ENCODE results near the gene AEN.

Gene AEN

DNA sequence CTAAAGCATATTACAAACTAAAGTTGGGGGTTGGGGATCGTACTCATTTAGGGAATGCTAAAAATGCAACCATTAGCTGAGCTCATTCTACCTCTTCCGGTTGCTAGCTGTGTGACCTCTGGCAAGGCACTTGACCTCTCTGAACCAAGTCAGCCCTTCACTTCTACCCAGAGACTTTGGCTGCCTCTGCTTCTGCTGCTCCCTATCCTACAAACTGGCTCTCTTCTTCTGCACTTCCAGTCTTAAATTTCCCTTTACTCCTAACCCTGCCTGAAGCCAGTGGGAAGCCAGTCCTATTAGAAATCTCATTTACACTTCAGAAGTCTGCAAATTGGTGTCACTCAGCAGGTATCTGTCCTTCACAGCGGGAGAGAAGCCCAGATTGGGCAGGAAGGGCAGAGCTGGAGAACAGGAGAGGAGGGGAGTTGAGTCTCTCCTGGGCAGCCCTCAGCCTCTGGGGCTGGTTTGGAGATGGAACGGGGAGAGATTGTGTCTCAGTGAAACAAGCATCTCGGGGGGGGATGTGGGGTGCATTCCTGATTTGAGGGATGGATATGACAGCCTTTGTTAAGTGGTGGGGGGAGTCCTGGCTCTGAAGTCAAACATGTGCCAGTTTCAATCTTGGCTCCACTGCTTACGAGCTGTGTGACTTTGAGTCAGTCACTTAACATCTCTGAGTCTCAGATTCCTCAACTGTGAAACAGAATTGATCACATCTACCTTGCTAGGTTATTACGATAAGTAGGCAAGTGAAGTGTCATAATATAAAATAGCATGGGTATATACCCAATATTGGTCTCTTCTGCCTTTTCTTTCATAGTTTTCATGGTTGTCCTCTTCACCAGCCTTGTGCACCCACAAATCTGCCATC lies 7.8 kb upstream of the AEN start:
- no peak for DNase-seq (ENCODE audit: low read depth)

DNA sequence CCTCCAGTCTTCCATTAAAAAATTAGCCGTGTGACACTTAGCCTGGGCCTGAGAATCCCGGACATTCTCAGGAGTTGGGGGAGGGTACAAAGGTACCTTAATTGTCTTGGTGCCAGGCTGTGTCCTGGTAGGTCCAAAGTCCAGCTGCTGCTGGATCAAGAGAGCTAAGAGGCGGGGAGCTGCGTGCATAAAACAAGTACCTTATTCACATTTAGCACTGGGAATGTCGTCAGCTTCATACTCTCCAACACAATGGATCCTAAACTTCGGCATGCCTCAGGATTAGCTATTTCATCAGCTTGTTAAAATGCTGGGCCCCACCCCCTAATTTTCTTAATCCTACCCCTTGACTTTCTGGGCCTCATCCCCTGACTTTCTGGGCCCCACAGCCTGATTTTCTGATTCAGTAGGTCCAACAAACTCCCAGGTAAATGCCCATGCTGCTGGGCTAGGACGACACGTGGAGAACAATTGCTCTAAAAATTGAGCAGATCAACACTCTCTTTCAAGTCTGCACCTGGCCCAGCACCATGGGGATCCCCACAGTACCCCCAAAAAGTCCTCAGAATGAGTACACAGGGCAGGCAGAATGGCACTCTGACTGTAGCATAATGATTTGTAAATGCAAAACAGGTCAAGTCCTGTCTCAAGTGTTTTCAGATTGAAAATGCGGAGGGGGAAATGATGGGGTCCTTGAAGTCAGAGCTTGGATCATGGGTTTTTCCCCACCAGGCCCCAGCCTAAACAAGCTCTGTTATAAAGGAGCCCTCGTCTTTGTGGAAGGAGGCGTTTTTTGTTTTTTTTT lies 5.6 kb upstream of the AEN start:
- no peak for DNase-seq (ENCODE audit: low read depth)

DNA sequence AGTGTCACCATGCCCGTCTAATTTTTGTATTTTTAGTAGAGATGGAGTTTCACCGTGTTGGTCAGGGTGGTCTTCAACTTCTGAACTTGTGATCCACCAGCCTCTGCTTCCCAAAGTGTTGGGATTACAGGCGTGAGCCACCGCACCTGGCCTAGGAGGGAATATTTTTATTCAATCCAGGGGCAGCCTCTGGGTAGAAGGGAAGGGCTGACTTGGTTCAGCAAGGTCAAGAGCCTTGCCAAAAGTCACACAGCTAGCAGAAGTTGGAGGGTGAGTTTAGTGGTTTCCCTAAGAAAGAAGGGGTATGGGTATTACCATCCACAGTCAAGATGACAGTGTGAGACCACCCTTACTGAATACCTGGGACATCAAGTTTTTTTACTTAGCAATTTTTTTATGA lies 4.9 kb upstream of the AEN start:
- DNase-seq (ENCODE audit: low read depth), result no peak

DNA sequence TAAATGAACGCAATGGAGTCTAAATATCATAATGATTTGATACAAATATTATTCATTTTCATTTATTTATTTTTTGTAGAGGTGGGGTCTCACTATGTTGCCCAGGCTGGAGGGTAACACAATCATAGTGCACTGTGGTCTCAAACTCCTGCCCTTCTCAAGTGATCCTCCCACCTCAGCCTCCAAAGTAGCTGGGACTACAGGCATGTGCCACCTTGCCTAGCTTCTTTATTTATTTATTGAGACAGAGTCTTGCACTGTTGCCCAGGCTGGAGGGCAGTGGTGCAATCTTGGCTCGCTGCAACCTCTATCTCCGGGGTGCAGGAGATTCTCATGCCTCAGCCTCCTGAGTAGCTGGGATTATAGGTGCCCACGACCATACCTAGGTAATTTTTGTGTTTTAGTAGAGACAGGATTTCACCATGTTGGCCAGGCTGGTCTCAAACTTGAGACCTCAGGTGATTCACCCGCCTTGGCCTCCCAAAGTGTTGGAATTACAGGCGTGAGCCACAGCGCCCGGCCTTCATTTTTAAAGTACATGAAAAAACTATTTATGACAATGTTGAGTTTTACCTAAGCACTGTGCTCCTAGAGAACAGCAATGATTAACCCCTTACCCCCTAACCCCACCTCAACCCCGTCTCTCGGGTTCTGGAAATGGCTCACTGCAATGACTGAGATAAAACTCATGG lies 4.0 kb upstream of the AEN start:
- DNase-seq (ENCODE audit: low read depth), result no peak

DNA sequence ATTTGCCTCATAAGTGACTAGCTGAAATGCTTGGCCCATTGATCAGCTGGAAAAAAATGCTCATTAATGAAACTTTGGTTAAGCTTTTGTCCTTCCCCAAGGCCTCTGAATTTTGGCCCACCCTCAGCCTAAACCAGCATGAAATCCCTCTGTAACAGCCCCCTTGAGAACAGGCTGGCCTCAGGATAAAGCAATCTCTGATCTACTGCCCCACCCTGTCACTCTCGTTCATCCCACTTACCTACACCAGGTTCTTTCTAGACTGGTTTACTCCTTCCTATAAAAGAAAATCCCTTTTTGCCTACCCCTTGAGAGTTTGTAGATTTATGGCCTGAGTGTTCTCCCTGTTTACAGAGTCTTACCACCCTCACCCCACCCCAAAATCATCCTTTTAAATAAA lies 3.4 kb upstream of the AEN start:
- DNase-seq (ENCODE audit: low read depth), result no peak

DNA sequence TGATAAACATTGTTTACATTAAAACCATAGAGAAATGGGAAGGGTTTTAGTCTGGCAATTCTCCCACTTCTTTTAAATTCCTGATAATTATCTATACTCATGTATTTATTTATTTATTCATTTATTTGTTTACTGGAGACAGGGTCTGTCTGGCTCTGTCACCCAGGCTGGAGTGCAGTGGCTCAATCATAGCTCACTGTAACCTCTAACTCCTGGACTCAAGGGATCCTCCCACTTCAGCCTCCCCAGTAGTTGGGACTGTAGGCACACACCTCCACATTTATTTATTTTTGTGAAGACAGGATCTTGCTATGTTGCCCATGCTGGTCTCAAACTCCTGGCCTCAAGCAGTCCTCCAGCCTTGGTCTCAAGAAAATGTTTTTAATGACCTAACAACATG lies 2.5 kb upstream of the AEN start:
- DNase-seq (ENCODE audit: low read depth), result no peak

DNA sequence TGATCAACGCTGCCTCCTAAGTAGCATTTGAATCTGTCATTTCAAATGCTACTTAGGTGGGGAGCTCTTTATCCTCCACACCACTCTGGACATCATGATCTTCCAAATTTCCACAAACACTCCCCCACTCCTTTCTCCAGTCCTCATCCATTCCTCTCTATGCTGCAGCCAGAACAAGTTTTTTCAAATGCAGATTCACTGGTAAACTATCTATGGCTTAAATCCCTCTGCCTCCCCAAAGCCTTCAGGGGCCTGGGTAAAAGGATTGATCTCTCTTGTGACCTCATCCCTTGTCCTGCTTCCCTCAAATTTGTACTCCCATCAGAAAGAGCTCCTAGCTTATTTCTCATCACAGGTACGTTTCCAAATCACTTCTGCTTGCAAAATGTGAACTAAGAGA lies 1.3 kb upstream of the AEN start:
- DNase-seq (ENCODE audit: low read depth), result no peak

DNA sequence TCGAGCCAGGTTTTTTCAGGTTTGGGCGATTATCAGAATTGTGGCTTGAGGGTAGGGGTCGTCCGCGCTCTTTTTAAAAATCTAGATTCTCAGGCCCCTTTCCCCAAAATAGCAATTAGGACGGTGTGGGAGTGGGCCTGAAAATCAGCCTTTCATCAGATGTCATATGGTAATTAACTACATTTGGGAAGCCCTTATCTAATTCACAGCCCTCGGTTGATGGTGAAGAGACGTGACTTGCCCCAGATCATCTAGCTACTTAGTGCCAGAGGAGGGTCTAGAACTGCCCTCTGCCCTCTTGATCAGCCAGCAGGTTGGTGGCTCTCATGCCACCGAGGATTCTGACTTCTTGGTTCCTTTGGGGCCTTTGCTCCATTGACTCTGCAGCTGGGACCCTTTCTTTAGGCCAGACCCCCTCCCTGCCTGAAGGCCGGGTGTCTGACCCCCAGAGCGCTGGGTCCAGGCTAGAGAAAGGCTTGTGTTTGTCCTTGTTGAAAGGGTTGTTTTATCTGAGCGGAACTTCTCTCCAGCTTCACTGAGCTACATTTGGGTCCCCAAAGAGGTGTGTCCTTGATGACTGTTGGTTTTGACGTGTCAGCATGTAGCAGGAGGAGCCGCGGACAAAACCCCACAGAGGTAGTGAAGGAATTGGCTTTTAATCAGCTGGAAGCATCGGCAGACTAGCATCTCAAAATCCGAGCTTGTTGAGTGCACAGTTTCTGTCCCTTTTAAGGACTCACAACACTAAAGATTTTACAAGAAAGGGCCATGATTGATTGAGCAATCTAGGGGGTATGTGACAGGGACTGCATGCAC lies 857 bp downstream of the AEN start:
- peak; percentile 41 for DNase-seq (ENCODE audit: low read depth)

DNA sequence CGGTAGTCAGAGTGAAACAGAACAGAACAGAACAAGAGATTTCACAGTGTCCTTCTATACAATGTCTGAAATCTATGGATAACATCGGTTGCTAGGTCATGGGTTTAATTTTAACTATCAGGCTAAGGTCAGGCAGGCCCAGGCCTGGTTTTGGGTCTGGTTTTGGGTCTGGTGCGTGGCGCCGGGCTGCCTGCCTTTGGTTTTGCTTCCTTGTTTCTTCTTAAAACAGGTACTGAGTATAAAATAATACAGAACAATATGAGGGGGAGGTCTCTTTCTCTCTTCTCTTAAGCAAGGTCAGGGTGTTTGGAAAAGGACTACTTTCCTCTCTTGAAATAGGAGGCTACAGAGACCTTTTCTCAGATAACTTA lies 1.4 kb downstream of the AEN start:
- no peak for DNase-seq (ENCODE audit: low read depth)

DNA sequence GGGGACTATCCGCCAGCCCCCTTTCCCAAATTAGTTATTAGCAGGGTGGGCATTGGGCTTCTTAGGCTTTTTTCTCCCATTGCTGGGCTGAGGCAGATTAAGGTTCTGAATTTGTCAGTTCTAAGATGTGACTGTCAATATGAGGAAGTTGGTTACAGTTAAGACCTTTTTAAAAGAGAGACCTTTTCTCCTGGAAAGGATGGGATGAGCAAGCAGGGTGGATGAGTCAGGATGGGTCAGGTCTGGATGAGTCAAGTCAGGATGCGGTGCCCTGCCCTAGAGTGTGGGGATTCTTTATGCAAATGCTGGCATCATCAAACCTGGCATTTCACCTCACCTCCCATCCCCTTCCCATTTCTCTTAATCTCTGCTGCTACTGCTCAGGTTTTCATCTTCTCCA lies 1.9 kb downstream of the AEN start:
- DNase-seq (ENCODE audit: low read depth), result no peak

DNA sequence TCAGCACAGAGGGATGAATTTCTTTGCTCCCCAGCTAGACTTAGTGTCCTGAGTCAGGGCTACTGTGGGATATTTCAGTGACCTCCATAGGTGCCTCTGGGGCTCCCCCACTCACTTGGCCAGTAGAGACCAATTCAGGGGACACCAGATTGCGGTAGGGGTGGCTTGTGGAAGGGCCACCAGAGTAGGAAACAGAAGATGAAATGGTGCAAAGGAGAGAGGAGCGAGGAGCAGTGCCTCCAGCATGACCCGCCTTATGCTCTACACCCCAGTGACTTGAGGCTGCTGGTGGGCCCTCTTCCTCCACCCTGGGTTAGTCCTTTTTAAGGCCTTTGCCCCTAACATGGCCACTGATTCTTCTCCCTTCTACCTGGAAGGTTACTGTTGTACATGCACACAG lies 2.5 kb downstream of the AEN start:
- no peak for DNase-seq (ENCODE audit: low read depth)

DNA sequence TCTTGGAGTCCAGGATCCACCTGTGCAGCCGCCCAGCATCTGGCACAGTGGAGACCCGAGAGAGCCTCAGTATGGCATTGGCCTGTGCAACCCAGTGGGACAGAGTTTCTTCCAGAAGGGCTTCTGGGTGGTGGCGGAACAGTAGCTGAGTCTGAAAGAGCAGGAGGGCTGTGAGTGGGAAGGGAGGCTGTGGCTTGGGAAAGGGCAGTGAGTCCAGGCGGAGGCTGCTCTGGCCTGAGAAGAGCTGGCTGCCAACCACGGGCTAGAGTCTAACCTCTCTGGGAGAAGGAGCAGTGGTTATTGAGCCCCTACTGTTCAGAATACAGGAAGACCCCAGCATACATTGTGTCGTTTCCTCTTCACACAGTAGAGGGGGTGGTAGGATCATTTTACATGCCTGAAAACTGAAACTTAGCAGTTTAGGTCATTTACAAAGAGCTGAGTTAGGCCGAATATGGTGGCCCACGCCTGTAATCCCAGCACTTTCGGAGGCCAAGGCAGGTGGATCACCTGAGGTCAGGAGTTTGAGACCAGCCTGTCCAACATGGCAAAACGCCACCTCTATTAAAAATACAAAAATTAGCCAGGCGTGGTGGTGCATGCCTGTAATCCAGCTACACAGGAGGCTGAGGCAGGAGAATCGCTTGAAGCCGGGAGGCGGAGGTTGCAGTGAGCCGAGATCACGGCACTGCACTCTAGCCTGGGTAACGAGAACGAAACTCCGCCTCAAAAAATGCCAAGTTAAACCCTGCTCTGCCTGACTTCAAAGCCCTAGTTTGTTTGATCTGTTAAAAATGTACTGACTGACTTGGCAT lies 3.2 kb downstream of the AEN start:
- peak; percentile 54 for DNase-seq (ENCODE audit: low read depth)

DNA sequence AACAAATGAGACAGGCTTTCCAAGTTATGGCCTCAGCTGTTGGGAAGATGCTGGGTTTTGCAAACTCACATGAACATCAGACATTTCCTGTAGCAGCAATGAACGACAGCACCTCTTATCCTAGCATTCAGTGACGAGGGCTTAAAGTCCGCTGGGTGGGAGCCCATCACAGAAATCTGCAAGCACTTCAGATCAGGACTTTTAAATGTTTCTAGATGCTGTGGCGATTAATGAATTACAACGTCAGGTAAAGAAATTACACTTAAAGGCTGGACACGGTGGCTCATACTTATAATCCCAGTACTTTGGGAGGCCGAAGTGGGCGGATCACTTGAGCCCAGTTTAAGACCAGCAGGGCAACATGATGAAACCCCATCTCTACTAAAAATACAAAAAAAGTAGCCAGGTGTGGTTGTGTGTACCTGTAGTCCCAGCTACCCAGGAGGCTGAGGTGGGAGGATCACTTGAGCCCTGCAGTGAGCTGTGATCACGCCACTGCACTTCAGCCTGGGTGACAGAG lies 3.9 kb downstream of the AEN start:
- DNase-seq (ENCODE audit: low read depth), result no peak

DNA sequence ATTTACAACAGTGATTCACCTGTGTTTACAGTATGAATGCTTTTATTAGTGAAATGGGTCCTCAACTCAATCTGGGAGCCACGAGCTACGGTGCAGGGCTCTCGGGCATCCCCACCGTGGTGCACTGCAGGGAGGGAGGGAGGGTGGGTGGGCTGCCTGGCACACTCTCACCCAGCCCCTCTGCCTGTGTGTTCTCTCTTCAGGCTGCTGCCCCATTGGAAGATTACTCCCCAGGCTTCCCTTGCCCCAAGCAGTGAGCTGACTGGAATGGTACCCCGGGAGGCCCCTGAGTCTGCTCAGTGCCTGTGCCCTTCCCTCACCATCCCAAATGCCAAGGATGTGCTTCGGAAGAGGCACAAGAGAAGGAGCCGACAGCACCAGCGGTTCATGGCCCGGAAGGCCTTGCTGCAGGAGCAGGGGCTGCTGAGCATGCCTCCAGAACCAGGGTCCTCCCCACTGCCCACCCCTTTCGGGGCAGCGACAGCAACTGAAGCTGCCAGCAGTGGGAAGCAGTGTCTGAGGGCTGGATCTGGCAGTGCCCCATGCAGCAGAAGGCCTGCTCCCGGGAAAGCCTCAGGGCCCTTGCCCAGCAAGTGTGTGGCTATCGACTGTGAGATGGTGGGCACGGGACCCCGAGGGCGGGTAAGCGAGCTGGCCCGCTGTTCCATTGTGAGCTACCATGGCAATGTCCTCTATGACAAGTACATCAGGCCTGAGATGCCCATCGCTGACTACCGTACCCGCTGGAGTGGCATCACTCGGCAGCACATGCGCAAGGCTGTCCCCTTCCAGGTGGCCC lies 5.0 kb downstream of the AEN start:
- no peak for DNase-seq (ENCODE audit: low read depth)

DNA sequence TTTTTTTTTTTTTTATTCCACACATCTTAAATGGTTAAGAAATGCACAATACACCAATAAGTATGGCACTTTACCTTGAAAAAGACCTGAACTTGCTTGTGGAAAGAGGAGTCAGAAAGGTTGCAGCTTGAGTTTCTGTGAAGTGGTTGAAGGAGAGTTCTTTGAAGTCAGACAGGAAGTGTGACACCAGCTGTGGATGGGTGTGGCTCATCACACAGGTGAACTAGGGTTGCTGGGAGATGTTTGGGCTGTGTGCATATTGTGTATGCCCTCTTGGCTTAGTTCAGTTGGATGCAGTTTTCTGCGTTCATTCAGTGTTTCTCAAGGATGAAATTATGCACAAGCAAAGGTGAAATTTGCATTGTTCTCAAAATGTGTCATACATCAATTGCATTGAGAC lies 6.3 kb downstream of the AEN start:
- DNase-seq (ENCODE audit: low read depth), result peak; percentile 75

DNA sequence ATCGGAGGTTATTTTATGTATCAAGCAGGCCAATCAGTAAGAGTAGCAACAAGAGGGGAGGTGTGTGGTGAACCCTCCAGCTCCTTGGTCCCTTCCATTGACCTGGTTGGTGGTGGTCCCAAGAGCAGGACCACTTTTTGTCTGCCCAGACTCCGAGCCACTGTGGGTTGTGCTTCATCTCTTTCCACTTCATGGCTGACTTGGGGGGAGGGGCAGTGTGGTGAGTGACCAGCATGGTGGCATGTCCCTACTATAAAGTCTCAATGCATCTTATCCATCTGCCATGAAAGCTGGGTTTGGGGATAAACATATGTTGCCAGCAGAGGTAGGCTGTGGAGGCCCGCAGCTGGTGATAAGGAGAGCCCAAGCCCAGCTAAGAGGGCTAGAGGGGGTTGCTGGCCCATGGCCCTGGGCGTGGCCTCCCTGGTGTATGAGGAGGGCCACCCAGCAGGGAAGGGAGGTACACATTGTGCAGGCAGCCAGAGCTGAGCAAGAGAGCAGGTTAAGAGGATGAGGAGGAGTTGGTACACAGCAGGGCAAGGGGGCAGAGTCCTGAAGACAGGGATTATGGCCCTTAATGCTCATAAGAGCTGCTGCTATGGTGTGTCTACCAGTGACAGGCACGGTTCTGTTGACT lies 7.0 kb downstream of the AEN start:
- DNase-seq (ENCODE audit: low read depth), result no peak

DNA sequence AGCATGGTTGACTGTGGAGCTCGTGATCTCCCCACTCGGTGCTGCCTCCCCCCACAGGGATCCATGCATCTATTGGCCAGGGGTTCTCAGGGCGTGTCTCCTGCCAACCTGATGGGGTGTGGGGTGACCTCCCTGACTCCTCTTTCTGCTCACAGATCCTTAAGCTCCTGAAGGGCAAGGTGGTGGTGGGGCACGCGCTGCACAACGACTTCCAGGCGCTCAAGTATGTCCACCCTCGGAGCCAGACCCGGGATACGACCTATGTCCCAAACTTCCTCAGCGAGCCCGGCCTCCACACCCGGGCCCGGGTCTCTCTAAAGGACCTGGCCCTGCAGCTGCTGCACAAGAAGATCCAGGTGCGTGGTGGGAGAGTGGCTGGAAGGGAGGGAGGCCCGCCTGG lies 7.9 kb downstream of the AEN start:
- DNase-seq (ENCODE audit: low read depth), result no peak

DNA sequence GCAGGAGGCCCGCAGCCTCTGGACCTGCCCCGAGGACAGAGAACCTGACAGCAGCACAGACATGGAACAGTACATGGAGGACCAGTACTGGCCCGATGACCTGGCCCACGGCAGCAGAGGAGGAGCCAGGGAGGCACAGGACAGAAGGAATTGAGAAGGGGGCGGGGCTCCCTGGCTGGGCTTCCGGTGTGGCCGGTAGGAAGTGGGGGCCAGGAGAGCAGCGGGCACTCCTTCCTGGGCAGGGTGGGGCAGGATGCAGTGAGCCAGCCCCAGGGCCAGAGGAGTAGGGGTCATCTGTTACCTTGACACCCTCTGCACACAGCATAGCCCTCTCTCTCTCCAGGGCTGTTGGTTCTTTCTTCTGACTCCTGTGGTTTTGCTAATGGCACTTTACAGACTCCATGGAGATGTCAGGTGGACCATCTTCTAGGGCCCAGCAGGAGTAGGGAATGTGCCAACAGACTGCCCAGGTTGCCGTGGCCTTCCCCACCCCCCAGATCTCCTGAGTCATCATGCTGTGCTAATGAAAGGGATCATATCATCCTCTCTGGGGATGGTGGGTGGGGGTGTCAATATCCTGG lies 9.1 kb downstream of the AEN start:
- no peak for DNase-seq (ENCODE audit: low read depth)

DNA sequence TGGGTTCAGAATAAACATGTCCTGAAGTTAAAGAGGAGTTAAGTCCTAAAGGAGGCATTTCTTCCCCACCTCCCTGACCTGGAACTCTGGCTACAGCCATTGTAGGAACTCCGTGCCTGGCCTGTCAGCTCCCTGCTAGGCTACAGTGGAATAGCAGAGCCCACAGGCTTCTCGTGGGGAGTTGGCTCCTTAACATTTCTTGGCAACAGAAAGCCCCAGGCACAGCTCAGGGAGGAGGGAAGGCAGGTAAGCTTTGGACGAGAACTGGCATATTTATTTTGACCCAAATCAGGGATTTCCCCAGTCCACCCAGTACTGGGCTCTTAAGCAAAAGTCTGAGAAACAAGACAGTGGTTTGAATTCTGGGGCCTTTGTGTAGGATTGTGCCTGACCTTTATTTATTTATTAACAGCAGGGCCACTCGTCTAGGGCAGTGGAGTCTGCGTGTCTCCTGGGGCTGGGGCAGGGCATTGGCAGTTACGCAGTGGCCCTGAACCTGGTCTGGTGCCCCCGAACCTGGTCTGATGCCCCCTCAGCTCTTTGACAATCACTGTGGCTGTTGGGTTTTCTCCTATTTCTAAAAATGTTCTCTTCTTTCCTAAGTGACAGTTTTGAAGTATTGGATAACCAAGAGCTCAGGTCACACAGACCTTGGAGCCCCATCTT lies 9.8 kb downstream of the AEN start:
- DNase-seq (ENCODE audit: low read depth), result no peak

Data from T follicular helper cell (primary cell).